ENCODE measurements around the gene HSD17B11.
A peak's percentile ranks its signal among the peaks of the same experiment; 100 is the strongest.
"Not testable (repeated sequence)": the region's sequence is repeated elsewhere in the genome, so short reads cannot be mapped to it uniquely, and the experiment has no call there.

HSD17B11 gene, protein sequence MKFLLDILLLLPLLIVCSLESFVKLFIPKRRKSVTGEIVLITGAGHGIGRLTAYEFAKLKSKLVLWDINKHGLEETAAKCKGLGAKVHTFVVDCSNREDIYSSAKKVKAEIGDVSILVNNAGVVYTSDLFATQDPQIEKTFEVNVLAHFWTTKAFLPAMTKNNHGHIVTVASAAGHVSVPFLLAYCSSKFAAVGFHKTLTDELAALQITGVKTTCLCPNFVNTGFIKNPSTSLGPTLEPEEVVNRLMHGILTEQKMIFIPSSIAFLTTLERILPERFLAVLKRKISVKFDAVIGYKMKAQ

DNA sequence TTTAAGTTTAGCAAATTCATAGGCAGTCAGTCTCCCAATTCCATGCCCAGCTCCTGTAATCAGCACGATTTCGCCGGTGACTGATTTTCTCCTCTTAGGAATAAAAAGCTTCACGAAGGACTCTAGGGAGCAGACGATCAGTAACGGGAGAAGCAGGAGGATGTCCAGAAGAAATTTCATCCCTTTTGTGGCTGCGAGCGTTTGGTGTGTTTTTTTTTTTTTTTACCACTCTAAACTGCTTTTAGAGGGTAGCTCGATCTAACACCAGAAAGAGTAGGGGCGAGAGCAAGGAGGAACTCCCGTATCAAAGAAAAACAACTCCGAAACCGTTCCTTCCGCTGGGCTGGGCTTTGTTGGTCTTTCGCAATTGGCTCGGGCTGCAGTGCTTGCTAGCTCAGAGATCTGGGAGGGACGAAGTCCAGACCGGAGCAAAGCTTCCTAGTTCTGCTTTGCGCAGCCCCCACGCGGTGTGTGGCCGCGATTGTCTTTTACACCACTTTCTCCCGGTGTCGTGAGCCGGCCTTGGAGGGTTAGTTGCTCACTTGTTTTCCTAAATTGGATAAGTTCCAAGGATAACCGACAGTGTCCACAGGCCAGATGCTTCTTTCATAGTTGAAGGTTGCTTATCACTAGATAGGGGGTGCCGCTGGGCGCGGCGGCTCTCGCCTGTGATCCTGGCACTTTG is at the start of gene HSD17B11:
TSS of gene HSD17B11 (minus strand) at position 298 of the 685 bp plus-strand sequence. CDS start at position 180, 118 bp downstream.
- DNase-seq (ENCODE audit: low spot score) = peak; percentile 80

DNA sequence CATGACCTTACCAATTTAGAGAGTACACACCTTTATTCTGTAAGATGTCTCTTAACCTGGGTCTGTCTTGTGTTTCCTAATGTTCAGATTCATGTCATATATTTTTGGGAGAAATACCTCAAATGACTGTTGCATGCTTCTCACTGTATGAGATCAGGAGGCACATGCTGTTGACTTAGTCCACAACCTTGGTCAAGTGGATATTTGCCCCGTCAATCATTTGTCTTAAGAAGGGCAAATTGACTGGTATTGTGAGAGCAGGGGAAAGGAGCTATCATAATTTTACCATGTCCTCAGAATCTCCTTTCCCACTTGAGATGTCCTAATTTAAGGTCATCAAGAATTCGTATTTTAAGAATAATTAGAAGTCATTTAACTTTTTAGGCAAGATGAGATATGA is 42.4 kb upstream of the HSD17B11 start:
- no peak for DNase-seq (ENCODE audit: low spot score)

DNA sequence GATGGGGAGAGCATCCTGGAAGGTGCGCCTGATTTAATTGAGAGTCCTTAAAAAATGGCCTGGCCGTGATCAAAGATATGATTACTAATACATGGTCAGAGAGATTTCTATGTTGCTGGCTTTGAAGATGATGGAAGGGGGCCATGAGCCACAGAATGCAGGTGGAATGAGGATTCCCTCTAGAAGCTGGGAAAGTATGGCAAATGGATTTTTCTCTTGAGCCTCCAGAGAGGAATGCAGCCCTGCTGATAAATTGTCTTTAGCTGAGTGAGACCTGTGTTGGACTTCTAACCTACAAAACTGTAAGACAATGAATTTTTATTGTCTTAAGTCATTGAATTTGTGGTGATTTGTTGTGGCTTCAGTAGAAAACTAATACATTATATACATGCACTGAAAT is 39.0 kb upstream of the HSD17B11 start:
- no peak for DNase-seq (ENCODE audit: low spot score)

DNA sequence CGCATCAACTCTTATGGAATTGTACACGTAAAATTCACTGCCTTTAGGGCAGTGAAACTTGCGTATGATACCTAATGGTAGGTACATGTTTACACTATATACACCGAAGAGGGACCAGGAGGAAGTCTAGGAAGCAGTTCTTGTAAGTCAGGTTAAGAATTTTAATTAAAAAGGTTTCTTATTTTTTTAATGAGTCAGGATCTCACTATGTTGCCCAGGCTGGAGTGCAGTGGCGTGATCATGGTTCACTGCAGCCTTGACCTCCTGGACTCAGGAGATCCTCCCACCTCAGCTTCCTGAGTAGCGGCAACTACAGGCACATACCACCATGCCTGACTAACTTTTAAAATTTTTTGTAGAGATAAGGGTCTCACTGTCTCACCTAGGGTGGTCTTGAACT is 38.0 kb upstream of the HSD17B11 start:
- DNase-seq (ENCODE audit: low spot score) = no peak

DNA sequence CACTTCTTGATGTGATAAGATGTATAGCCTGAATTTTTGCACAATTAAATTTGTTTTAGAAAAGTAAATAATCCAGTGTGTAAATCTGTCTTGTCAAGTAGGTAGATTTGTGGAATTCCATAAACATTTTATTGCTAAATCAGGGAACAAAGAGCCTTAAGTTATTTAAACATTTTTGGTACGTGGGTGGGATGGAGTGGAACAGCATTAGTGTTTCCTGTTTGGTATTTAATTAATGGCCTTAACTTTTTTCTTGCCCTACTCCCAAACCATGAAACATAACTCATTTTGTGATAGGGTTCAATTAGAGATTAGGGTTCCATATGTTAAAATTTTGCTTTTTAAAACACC is 36.5 kb upstream of the HSD17B11 start:
- no peak for DNase-seq (ENCODE audit: low spot score)

DNA sequence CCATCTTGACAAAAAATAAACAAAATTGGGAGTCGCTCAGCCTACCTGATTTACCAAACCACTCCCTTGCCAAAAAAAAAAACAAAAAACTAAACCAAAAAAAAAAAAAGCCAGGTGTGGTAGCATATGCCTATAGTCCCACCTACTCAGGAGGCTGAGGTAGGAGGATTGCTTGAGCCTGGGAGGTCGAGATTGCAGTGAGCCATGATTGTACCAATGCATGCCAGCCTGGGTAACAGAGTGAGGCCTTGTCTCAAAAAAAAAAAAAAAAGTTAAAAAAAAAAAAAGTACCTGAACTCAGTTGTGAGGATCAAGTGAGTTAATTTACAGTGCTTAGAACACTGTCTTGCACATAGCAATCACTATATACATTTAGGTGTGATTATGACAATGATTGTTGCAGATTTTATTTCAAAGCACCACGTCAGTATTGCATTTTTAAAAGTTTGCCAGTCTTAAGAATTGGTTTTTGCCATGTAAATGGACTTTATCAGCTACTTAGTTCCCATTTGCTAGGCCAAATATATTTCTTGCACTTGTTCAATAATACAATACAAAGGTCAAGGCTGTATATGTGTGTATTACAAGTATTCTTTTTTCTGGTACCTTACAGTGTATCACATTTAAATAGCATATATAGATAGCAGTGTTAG is 36.0 kb upstream of the HSD17B11 start:
- no peak for DNase-seq (ENCODE audit: low spot score)

DNA sequence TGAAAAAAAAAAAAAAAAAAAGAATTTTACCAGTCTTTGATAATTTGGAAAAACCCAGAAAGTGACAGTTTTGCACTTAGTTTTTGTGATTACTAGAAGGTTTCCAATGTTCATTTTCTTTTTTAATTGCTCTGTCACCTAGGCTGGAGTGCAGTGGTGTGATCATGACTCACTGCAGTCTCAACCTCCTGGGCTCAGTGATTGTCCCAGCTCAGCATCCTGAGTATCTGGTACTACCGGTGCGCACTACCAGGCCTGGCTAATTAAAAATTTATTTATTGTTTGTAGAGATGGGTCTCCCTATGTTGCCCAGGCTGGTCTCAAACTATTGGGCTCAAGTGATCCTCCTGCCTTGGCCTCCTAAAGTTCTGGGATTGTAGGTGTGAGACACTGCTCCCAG is 34.7 kb upstream of the HSD17B11 start:
- no peak for DNase-seq (ENCODE audit: low spot score)

DNA sequence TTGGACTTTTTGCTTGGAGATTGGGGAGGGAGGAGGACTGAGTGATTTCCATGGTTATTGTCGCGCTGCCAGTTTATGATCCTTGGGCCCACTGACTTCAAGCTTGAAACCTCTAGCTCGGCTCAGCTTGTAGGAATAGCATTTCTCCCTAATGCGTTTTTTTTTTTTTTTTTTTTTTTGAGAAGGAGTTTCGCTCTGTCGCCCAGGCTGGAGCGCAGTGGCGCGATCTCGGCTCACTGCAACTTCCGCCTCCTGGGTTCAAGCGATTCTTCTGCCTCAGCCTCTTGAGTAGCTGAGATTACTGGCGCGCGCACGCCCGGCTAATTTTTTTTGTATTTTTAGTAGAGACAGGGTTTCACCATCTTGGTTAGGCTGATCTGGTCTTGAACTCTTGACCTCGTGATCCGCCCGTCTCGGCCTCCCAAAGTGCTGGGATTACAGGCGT is 33.1 kb upstream of the HSD17B11 start:
- not testable (repeated sequence) for DNase-seq (ENCODE audit: low spot score)

DNA sequence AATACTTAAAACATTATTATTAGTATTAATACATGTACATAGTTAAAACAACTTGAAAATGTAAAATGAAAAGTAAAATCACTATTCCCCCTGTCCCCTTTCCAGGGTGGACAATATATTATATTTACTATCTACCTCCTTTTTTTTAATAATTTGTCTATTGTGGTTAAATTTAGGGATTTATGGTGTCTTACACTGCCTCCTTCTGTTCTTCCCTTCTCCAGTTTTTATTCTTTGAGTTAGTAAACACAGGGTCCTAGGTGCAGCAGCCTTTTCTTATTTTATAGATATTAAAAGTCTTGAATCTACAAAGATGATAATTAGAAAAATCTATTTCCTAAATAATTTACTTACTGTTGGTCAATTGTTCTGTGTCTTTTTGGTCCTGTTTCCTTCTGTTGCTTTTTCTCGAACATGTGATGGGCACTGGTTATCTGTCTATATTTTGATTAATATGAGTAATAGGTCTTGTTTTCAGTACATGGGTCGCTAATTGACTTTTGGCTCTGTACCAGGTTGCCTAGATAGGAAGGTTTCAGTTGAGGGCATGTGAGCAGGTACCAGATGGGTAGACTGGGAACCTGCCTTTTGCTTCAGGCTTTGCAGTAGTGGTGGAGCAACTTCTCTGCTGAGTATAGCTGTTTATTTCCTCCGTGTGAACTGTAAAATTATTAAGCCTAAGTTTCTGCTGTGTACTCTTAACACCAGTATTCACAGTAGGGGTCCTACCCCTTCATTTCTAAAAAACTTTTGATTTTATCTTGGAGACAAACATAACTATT is 32.5 kb upstream of the HSD17B11 start:
- DNase-seq (ENCODE audit: low spot score) = peak; percentile 29

DNA sequence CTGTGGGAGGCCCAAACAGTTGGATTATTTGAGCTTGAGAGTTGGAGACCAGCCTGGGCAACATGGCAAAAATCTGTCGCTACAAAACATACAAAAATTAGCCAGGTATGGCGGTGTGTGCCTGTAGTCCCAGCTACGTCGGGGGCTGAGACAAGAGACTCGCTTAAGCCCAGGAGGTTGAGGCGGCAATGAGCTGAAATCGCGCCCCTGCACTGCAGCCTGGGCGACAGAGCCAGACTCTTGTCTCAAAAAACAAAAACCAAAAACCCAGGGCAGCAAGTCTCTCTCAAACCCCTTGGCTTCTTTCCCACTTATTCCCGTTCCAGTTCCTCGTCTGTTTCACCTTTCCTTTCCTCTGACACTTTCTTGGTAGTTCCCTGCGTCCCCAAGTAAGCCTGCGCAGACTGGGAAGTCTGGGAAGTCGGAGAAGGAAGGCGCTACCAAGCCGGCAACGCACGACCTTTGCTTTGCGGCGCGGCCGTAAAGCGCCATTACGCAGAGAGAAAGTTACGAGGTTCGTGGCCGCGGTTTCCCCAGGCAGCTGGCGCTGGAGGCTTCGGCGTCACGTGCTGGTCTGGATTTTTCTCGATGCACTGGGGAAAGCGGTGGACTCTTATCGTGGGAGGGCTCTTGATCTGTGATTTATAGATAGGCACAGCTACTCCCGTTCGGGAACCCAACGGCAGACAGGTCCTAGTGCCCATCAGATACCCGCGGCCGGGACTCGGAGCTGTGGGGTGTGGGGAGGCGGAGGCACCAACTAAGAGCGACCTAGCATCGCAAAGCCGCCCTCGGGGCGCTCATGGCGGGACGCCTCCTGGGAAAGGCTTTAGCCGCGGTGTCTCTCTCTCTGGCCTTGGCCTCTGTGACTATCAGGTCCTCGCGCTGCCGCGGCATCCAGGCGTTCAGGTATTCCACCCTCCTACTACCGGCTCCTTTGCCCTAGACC is 31.4 kb upstream of the HSD17B11 start, which contains the start of gene NUDT9:
TSS of gene NUDT9 (plus strand) at position 470 of the 949 bp plus-strand sequence. CDS start at position 803, 333 bp downstream.
- peak; percentile 76 for DNase-seq (ENCODE audit: low spot score)

DNA sequence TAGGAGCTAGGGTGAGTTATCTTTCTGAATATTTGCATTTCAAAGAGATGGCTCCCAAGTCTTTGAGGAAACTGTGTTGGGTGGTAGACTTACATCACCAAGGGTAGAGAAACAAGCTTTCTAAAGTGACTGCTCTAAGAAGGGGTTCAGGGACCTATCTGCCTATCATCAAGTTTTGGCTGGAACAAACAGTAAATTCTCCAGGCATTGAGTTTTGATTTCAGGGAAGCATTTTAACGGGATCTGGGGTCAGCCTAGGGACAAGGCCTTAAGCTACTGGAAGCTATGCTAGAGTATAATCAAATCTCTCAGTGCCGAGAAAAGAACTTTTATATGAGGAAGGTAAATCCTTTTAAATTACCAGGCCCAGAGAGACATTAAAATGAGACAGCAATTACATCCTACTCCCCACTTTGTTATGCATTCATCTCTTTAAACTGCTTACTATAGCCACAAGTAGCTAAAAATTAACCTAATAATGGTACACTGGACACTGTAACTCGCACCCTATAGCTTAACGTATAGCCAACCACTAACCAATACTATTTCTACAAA is 29.4 kb upstream of the HSD17B11 start:
- no peak for DNase-seq (ENCODE audit: low spot score)

DNA sequence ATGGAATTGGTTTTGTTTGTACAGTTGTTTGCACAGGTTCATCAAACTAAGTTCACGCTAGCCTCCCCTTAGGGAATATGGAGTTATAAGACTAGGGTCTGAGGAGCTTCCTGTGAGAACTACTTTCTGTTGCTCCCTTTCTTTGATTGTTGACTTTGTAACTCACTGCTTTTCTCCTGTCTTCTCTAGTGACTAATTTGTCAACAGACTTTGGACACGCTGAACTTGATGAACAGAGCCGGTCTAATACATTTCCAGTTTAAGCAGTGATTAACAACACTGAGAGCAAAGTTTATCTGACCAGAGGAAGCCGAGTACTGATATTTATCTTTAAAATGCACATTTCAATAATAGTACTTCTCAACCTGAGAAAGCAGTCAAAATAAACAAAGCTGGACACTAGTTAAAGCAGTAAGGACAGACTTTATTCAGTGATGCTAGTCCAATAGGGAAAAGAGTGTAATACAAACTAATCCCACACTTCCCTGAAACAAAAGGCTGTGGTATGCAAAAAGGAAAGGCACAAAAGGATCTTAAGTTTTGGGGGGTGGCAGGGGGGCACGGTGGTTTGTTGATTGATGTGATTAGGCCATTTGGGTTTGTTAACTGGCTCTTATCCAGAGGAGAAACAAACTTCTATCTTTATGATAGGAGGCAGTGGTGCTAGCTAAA is 28.7 kb upstream of the HSD17B11 start:
- DNase-seq (ENCODE audit: low spot score) = no peak

DNA sequence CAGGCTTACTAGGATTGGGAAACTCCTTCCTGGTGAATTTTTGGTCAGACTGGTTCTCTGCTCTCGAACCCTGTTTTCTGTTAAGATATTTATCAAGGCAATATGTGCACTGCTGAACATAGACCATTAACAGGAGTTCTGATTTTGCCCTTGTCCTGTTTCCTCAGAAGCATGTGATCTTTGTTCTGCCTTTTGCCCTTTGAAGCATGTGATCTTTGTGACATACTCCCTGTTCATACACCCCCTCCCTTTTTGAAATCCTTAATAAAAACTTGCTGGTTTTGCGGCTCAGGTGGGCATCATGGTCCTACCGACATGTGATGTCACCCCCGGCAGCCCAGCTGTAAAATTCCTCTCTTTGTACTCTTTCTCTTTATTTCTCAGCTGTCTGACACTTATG is 27.4 kb upstream of the HSD17B11 start:
- DNase-seq (ENCODE audit: low spot score) = not testable (repeated sequence)

DNA sequence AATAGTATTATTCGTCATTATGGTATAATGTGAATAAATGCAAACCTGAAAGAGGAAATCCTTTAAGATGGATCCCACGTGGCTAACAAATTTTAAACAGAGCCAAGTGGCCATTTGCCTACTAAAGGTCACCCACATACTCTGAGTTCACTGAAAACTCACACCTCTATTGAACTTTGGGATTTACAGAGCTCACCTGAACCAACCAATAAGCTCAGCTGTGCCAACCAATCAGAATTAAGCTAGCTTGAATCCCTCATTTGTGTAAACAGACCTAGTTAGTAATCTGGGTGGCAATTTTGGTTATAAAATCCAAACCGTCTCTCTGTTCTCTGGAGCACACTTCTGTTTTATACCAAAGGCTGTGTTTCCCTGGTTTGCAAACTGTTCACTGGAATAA is 26.0 kb upstream of the HSD17B11 start:
- no peak for DNase-seq (ENCODE audit: low spot score)

DNA sequence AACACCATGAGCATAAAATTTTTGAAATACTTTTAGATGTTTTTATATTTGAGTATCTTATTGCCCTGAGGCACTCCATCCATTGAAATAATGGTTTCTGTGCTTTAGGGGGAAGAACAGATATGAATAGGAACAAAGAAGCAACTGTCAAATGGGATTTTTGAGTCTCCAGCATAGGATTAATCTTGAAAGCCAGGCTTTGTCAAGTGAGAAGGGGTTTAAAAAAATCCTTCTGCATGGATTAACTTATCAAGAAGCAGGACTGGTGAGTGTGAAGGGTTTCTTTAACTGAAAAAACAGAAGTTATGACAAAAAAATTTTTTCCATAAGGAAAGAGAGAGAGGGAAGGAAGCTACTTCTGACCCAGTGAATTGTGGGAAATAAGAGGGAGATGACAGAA is 23.8 kb upstream of the HSD17B11 start:
- DNase-seq (ENCODE audit: low spot score) = no peak

DNA sequence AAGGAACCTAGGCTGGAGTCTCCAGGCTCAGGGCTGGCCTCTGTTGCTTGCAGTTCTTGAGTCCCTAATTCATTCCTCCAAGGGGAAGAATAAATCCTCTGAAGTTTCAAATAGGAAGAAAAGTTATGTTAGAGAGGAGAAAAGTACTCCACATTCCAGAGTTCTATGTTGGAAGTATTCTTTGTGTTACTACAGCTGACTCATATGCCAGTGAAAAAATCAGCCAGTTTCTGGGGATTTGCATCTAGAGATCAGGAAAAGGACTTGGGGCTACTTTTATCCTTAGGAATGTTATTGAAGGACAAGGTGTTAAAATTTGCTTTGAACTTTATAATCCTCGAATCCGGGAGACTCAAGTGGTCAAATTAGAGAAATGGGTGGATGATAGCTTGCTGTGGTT is 19.7 kb upstream of the HSD17B11 start:
- no peak for DNase-seq (ENCODE audit: low spot score)

DNA sequence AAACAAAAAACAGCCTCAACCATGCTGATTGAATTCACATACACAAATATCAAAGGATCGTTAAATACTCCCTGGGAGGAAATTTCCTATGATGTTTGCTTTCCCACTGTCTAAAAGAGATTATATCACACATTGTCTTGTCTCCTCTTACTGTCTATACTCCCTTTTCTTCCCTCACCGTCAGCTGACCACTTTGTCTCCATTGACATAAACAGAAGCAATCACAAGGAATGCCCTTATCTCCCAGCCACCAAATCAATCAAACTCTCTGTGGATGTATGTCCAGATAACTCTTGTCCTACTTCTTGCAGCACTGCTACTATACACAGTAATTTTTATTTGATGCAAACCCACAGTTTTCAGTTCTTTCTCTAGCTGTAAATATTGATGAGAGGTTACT is 19.2 kb upstream of the HSD17B11 start:
- DNase-seq (ENCODE audit: low spot score) = no peak

DNA sequence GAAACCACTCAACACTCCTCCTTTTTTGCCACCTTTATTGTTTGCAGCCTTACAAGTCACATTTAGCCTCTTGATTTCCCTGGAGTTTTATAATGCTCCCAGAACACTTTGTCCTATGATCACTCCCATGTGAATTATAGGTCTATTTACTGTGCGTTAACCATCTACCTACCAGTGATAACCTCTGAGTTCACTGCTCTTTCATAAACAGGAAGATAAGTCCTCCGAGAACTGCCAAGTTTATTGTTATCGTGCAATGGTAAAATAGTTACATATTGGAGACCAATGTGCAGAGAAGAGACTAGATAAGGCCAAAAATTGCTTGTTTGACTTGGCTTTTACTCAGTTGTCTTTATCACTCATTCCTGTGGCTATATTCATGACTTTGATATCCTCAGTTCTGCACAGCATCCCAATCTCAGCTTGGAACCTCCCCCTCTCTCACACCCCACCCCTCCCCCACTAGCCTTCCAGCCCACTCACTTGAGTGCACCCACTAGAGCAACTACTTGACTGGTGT is 18.5 kb upstream of the HSD17B11 start:
- DNase-seq (ENCODE audit: low spot score) = no peak

DNA sequence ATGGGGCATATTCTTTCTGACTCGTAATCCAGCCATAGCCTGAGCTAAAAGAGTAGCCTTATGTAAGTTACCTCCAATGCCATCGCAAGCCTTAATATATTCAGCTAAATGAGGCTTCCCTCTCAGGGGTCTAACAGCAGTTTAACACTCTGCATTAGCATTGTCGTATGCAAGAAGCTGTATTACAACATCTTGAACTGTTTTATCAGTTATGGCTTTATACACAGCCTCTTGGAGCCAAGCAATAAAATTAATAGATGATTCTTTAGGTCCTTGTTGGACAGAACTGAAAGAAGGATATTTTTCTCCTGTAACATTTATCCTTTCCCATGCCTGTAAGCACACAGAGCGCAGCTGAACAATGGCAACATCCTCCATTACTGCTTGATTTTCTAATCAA is 15.9 kb upstream of the HSD17B11 start:
- not testable (repeated sequence) for DNase-seq (ENCODE audit: low spot score)

DNA sequence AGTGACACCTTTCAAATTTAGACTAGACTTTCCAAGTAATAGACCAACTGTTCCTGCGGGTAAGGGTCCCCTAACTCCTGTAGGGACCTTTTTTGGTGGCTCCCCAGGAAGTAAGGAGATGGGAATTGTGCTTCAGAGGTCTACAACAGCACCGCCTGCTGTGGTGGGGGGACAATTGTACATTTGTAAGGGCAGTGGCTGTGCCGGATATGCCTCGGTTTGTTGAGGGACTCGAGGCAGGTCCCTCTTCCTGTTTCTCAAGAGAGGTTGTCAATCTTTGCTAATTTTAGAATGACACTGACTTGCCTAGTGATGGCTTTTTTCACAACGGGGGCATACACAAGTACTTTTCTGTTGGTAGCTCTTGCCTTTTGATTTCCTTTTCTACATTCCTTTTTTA is 15.5 kb upstream of the HSD17B11 start:
- no peak for DNase-seq (ENCODE audit: low spot score)

All from hematopoietic multipotent progenitor cell treated with erythropoietin and hydrocortisone succinate and interleukin-3 and kit ligand, for 15 days (in vitro differentiated cells).